DLD1 (cell line): ENCODE data around the gene STXBP3.
"Not testable (repeated sequence)": the region's sequence is repeated elsewhere in the genome, so short reads cannot be mapped to it uniquely, and the experiment has no call there.

Experiments
- in situ Hi-C: cut with HindIII; loops from 2 replicates; pipeline ENCODE4 v1.10.0; 2017; ENCODE audit warnings: low sequenced_read_pairs

Gene STXBP3, protein sequence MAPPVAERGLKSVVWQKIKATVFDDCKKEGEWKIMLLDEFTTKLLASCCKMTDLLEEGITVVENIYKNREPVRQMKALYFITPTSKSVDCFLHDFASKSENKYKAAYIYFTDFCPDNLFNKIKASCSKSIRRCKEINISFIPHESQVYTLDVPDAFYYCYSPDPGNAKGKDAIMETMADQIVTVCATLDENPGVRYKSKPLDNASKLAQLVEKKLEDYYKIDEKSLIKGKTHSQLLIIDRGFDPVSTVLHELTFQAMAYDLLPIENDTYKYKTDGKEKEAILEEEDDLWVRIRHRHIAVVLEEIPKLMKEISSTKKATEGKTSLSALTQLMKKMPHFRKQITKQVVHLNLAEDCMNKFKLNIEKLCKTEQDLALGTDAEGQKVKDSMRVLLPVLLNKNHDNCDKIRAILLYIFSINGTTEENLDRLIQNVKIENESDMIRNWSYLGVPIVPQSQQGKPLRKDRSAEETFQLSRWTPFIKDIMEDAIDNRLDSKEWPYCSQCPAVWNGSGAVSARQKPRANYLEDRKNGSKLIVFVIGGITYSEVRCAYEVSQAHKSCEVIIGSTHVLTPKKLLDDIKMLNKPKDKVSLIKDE

DNA sequence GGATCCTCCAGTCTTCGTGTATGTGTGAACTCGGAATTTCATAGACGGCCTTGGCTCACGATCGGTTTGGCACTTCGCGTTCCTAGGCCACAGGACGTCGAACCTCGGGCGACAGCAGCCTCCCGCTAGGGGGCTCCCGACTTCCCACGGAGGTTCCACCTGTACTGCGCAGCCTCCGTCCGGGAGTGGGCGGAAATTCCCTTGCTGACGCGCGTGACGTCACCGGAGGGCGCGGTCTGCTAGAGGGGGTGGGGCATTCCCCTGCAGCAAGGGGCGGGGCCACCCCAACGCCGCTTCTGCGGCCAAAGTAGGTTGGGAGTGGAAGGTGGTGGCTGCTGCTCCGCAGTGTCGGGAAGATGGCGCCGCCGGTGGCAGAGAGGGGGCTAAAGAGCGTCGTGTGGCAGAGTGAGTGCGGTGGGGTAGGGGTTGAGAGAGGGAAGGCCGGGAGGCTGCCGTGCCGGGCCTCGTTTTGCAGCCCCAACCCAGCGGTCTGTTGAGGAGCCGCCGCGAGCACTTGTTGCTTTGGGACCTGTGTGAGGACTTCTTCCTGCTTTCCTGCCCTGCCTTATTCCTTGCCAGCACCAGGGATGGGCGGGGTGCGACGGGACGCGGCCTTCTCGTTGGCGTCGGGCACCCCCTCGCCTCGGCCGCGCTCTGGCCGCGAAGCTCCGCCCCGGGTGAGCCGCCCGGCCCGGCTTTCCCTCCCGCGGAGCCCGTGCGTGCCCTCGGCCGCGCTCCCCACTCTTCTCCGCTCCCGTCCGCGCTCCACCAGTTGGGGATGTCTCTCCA is at the start of gene STXBP3:
Gene STXBP3, plus strand, starts transcription at position 293 of the 789 bp plus-strand sequence. Its CDS starts 64 bp downstream, at position 357.
- in situ Hi-C loops = no loop called here

- in situ Hi-C loops = no loop called here
Observed at GRCh38 chr1:108699375-108700332, 46.8 kb upstream of the STXBP3 start.

- in situ Hi-C loops = no loop called here
Observed at GRCh38 chr1:108701176-108701849, 45.2 kb upstream of the STXBP3 start.

DNA sequence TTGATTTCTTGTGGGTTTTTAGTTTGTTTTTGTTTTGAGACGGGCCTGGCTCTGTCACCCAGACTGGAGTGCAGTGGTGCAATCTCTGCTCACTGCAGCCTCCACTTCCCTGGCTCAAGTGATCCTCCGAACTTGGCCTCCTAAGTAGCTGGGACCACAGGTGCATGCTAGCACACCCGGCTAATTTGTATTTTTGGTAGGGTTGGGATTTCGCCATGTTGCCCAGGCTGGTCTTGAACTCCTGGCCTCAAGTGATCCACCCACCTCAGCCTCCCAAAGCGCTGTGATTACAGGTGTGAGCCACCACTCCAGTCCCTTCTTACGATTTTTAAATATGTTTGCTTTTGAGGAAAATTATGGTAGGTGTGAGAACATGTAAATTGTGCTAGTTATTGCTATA is 44.4 kb upstream of the STXBP3 start:
- in situ Hi-C loops = not testable (repeated sequence)

DNA sequence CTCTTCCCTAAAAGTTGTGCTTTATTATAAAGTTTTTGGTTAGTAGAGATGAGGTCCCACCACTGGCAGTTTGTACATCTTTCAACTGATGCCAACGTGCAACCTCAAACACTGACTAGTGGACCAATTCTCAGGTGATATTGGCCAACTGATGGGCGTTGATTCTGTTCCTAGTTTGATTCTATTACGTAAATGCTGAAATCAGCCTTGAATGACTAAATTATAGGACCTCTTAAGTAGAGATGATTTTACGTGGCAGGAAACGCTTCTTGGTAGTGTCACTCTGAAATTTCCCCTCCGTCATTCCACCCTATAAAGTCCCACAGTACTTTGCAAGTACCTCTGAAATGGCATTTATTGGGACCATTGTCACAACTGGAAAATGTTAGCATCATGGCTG is 42.5 kb upstream of the STXBP3 start:
- in situ Hi-C loops = no loop called here

DNA sequence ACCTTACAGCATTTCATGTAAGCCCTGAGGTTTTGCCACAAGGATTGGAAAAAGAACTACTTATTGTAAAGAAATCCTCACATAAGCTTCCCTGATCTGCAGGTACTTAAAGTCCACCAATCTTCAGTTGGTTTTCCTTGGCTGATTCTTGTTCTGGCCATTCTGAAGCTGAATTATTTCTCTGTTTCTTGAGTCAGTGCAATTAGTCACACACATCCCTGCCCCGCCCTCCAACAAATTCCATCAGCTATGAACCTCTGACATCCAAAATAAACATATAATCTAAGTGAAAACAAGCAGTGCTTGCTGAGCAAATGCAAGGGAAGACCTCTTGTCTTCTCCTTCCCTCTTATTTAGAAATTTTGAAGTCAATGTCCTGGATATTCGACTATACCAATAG is 42.0 kb upstream of the STXBP3 start:
- in situ Hi-C loops = no loop called here

- in situ Hi-C loops = no loop called here
Observed at GRCh38 chr1:108706643-108707042, 39.8 kb upstream of the STXBP3 start.

- in situ Hi-C loops = no loop called here
Observed at GRCh38 chr1:108708691-108709660, 37.5 kb upstream of the STXBP3 start.

GRCh38 chr1:108712606-108713150 is 33.8 kb upstream of the STXBP3 start, which contains the start of gene FNDC7:
Gene FNDC7 (plus strand): TSS chr1:108712908. CDS start chr1:108712934, 26 bp downstream.
- in situ Hi-C loops = no loop called here

GRCh38 chr1:108715932-108716331 is 30.5 kb upstream of the STXBP3 start:
- in situ Hi-C loops = no loop called here

DNA sequence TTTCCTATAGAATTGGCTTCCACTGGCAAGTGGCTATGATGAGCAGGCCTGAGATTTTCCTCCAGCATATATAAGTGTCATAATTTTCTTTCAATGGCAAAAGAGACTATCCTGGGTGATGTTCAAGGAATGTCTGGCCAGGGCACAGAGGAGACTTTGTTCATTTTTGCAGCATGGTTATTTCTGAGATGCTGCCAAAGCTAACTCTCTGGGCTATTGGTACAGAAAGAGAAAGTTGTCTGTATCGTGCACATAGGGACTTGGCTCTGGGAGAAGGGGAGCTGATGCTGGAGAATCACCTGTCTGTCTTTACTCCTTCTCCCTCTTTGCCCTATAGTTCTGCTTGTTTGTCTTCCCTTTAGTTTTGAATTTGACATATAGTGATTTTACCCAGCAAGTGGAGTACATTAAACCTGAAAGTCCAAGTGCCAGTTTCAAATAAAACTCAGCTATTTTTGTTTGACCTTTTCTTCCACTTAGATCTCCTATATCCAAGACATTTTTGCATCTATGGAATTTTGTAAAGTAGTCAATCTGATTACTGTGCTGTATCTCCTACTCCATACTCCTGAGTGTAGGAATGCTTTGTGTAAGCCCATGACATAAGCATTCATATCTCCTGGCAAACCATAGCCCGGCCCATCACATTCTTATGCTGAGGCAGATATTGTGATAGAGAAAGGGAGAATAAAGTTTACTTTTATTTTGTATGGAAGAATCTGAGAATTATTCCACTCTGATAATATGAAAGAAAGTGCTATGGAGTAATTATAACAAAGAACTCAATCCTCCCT is 29.8 kb upstream of the STXBP3 start:
- in situ Hi-C loops = no loop called here

- in situ Hi-C loops = no loop called here
Observed at GRCh38 chr1:108717774-108718316, 28.6 kb upstream of the STXBP3 start.

- in situ Hi-C loops = no loop called here
Observed at GRCh38 chr1:108718927-108719655, 27.4 kb upstream of the STXBP3 start.

DNA sequence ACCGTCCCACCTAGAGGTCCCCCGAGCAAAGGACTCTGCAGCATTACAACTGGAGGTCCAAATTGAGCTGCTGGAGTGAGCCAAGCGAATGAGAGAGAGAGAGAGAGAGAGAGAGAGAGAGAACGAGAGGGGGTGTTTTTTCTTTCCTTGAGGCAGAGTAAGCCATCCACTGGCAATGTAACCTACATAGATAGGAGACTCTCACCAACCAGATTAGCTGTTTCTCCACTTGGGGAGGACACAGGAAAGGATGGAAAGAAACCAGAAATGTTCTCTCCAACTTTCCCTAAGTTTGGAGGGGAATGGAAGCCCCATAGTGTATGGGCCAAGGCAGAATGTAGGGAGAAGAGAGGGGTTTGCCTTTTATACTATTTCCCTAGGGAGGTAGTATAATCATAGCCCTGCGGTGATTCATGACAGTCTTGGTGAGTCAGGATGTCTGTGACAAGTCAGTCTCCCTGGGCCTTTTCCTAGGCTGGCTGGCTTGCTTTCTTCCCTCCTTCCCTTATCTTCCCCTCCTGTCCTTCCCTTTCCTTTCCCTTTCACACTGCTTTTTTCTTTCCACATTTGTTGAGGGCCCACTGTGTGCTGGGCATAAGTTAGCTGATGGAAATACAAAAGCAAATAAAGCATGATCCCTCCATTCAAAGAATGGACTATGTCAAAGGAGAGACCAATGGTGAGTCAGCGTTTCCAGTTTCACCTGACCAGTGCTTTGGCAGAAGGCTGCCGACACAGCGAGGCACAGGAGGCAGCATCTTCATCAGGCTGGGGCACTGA is 26.6 kb upstream of the STXBP3 start:
- in situ Hi-C loops = no loop called here

- in situ Hi-C loops = no loop called here
Observed at GRCh38 chr1:108722292-108722691, 24.2 kb upstream of the STXBP3 start.

DNA sequence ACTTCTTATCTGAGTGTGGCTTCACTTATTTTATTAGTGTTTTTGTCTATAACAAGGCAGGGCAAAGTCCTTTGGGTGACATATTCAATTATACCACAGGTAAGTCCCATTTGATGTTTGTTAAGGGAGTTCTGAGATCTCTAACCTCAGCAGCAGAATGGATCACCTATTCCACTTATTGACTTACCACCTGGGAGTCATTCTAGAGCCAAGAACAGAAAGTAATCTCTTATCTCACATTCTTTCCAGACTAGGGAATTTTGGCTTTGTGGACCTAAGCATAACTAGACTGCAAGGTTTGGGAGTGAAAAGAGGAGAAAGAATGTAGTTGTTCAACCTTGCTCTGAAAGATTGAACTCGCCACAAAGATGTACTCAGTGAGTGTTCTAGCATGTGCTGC is 20.6 kb upstream of the STXBP3 start:
- in situ Hi-C loops = no loop called here
